IMR-90 (cell line): ENCODE measurements around the gene ELP2. TPM values are rescaled to one million over a fixed set of nuclear protein-coding genes. Genes with fewer than 3 reads are reported as not detected.

ENCODE experiments used
- ATAC-seq: fragments of 200-7000 bp; cut with Tn5 transposase; 2 replicates; pipeline ENCODE4 v1.9.1; 2020; ENCODE audit warnings: low read depth, mild to moderate bottlenecking, moderate library complexity
- BruUV-seq: library from RNA; stranded (reverse); fragments of 400-500 nt; replicated peaks from 2 replicates; lab custom pipeline; 2021; lab: Mats Ljungman, UMichigan
- CTCF ChIA-PET: fragments of 300-600 bp; formaldehyde crosslinking; extraction: SDS; loops from one replicate; lab custom pipeline; 2021; ENCODE audit warnings: antibody characterized with exemption; lab: Yijun Ruan, JAX
- POLR2A ChIA-PET: fragments of 300-600 bp; sonication (Branson Sonifier 250); formaldehyde crosslinking; loops from one replicate; lab custom pipeline; 2022; ENCODE audit warnings: antibody characterized with exemption; ENCODE audit not compliant: unreplicated experiment; lab: Charles Lee
- DNase-seq: peaks from one replicate; pipeline ENCODE4 v3.0.0; 2013
- H2AFZ ChIP-seq: replicated peaks from 2 replicates; pipeline ENCODE3; 2013; ENCODE audit warnings: low read length, mild to moderate bottlenecking; ENCODE audit not compliant: poor library complexity
- H2AK5ac ChIP-seq: 2 replicates; pipeline ENCODE4 v1.6.1; 2013; ENCODE audit warnings: low read depth, low read length, inconsistent platforms
- H2AK9ac ChIP-seq: replicated peaks from 2 replicates; pipeline ENCODE3; 2013; ENCODE audit warnings: mild to moderate bottlenecking, low read depth, low read length, moderate library complexity; ENCODE audit not compliant: poor library complexity
- H2BK120ac ChIP-seq: 2 replicates; pipeline ENCODE4 v1.6.1; 2013; ENCODE audit warnings: low read depth, low read length, inconsistent platforms
- H2BK15ac ChIP-seq: 3 replicates; pipeline ENCODE4 v1.6.1; 2013; ENCODE audit warnings: low read depth, low read length, inconsistent platforms
- H2BK20ac ChIP-seq: 2 replicates; pipeline ENCODE4 v1.6.1; 2013; ENCODE audit warnings: low read depth, mild to moderate bottlenecking, inconsistent platforms, low read length, moderate library complexity
- H2BK5ac ChIP-seq: 2 replicates; pipeline ENCODE4 v1.6.1; 2013; ENCODE audit warnings: mild to moderate bottlenecking, low read depth, low read length, inconsistent platforms; ENCODE audit not compliant: poor library complexity, severe bottlenecking
- H3K14ac ChIP-seq: replicated peaks from 2 replicates; pipeline ENCODE4 v1.6.1; 2013; ENCODE audit warnings: low read depth, low read length, inconsistent platforms
- H3K18ac ChIP-seq: 2 replicates; pipeline ENCODE4 v1.6.1; 2013; ENCODE audit warnings: low read depth, low read length, control low read depth
- H3K23ac ChIP-seq: 2 replicates; pipeline ENCODE4 v1.6.1; 2013; ENCODE audit warnings: low read depth, low read length, inconsistent platforms
- H3K27ac ChIP-seq: 2 replicates; pipeline ENCODE4 v1.5.1; 2013; ENCODE audit warnings: mild to moderate bottlenecking, control low read depth, low read length; ENCODE audit not compliant: insufficient read depth
- H3K27me3 ChIP-seq: 2 replicates; pipeline ENCODE4 v1.6.1; 2013; ENCODE audit warnings: low read length; ENCODE audit not compliant: control insufficient read depth, insufficient read depth
- H3K36me3 ChIP-seq: 2 replicates; pipeline ENCODE4 v1.6.1; 2013; ENCODE audit warnings: low read length, mixed read lengths; ENCODE audit not compliant: control insufficient read depth, insufficient read depth
- H3K4ac ChIP-seq: 2 replicates; pipeline ENCODE4 v1.6.1; 2013; ENCODE audit warnings: low read depth, low read length, inconsistent platforms
- H3K4me1 ChIP-seq: 2 replicates; pipeline ENCODE4 v1.6.1; 2013; ENCODE audit warnings: low read length, mixed read lengths; ENCODE audit not compliant: control insufficient read depth, insufficient read depth
- H3K4me2 ChIP-seq: 2 replicates; pipeline ENCODE4 v1.6.1; 2013; ENCODE audit warnings: low read depth, mild to moderate bottlenecking, control low read depth, low read length, moderate library complexity
- H3K4me3 ChIP-seq: 2 replicates; pipeline ENCODE4 v1.5.1; 2013; ENCODE audit warnings: low read depth, mild to moderate bottlenecking, control low read depth, low read length, moderate library complexity; ENCODE audit not compliant: insufficient read depth
- H3K56ac ChIP-seq: 2 replicates; pipeline ENCODE4 v1.6.1; 2013; ENCODE audit warnings: low read length, inconsistent platforms; ENCODE audit not compliant: insufficient read depth; ENCODE audit errors: extremely low read depth
- H3K79me1 ChIP-seq, 2 experiments: 2 replicates each; pipeline ENCODE4 v1.6.1; 2013; ENCODE audit warnings: low read length in 2 of 2, inconsistent platforms in 1 of 2, low read depth in 1 of 2
- H3K9ac ChIP-seq: 2 replicates; pipeline ENCODE4 v1.6.1; 2013; ENCODE audit warnings: low read depth, low read length, control low read depth
- H3K9me1 ChIP-seq: 2 replicates; pipeline ENCODE4 v1.6.1; 2013; ENCODE audit warnings: low read length, inconsistent platforms; ENCODE audit not compliant: insufficient read depth
- H3K9me3 ChIP-seq: 2 replicates; pipeline ENCODE4 v1.6.1; 2013; ENCODE audit warnings: low read length; ENCODE audit not compliant: control insufficient read depth, insufficient read depth
- H4K20me1 ChIP-seq: 2 replicates; pipeline ENCODE4 v1.6.1; 2013; ENCODE audit warnings: low read length, inconsistent platforms; ENCODE audit not compliant: insufficient read depth
- H4K5ac ChIP-seq: 2 replicates; pipeline ENCODE4 v1.6.1; 2013; ENCODE audit warnings: mild to moderate bottlenecking, low read depth, low read length, control low read depth
- H4K8ac ChIP-seq, 2 experiments: 2 replicates each; pipeline ENCODE4 v1.6.1; 2013; ENCODE audit warnings: low read depth in 2 of 2, low read length in 2 of 2, control low read depth in 1 of 2, inconsistent platforms in 1 of 2
- H4K91ac ChIP-seq: 2 replicates; pipeline ENCODE4 v1.6.1; 2013; ENCODE audit warnings: low read depth, low read length, inconsistent platforms; ENCODE audit not compliant: insufficient read depth
- BHLHE40 ChIP-seq: fragments of 150-350 bp; IDR thresholded peaks from 2 replicates; pipeline ENCODE4 v1.6.1; 2016; ENCODE audit warnings: mild to moderate bottlenecking, low read depth, low read length
- CEBPB ChIP-seq: IDR thresholded peaks from 2 replicates; pipeline ENCODE4 v1.6.1; 2012; ENCODE audit warnings: low read depth, low read length, improper control_type of control experiment
- CHD1 ChIP-seq: IDR thresholded peaks from 2 replicates; pipeline ENCODE4 v1.6.1; 2012; ENCODE audit warnings: low read depth, low read length, improper control_type of control experiment
- FOS ChIP-seq: fragments of 150-350 bp; IDR thresholded peaks from 2 replicates; pipeline ENCODE4 v1.6.1; 2016; ENCODE audit warnings: low read depth, low read length
- MAFK ChIP-seq: IDR thresholded peaks from 2 replicates; pipeline ENCODE4 v1.6.1; 2012; ENCODE audit warnings: low read depth, low read length, improper control_type of control experiment
- MAZ ChIP-seq: IDR thresholded peaks from 2 replicates; pipeline ENCODE4 v1.6.1; 2012; ENCODE audit warnings: low read depth, mild to moderate bottlenecking, low read length, improper control_type of control experiment, moderate library complexity, borderline replicate concordance
- MXI1 ChIP-seq: IDR thresholded peaks from 2 replicates; pipeline ENCODE4 v1.6.1; 2012; ENCODE audit warnings: low read depth, mild to moderate bottlenecking, low read length, moderate library complexity, borderline replicate concordance
- NFE2L2 ChIP-seq: fragments of 150-350 bp; IDR thresholded peaks from 2 replicates; pipeline ENCODE4 v1.6.1; 2016; ENCODE audit warnings: low read depth, mild to moderate bottlenecking, low read length
- POLR2A ChIP-seq: IDR thresholded peaks from 2 replicates; pipeline ENCODE4 v1.6.1; 2012; ENCODE audit warnings: mild to moderate bottlenecking, low read depth, low read length
- RAD21 ChIP-seq: IDR thresholded peaks from 2 replicates; pipeline ENCODE4 v1.6.1; 2012; ENCODE audit warnings: low read length, improper control_type of control experiment
- RCOR1 ChIP-seq: IDR thresholded peaks from 2 replicates; pipeline ENCODE4 v1.6.1; 2012; ENCODE audit warnings: mild to moderate bottlenecking, low read length, improper control_type of control experiment; ENCODE audit not compliant: insufficient replicate concordance
- RFX5 ChIP-seq: IDR thresholded peaks from 2 replicates; pipeline ENCODE4 v1.8.0; 2012; ENCODE audit warnings: low read depth, mild to moderate bottlenecking, low read length, moderate library complexity
- SMC3 ChIP-seq: fragments of 150-350 bp; IDR thresholded peaks from 2 replicates; pipeline ENCODE4 v1.6.1; 2016; ENCODE audit warnings: low read depth, mild to moderate bottlenecking, antibody characterized with exemption, low read length, moderate library complexity
- dilution Hi-C: fragments of 300-500 bp; cut with HindIII; formaldehyde crosslinking; loops from one replicate; pipeline ENCODE4 v1.14.3; 2018; ENCODE audit warnings: low sequenced_read_pairs; ENCODE audit not compliant: unreplicated experiment
- in situ Hi-C: fragments of 300-500 bp; cut with MboI; formaldehyde crosslinking; loops from 3 replicates; pipeline ENCODE4 v1.14.3; 2019; ENCODE audit warnings: low sequenced_read_pairs, inconsistent platforms, mixed read lengths
- intact Hi-C: fragments of 100-400 bp; cut with micrococcal nuclease; formaldehyde crosslinking; loops from 2 replicates; pipeline ENCODE4 v1.10.0; 2022
- polyA plus RNA-seq, 3 experiments: library from polyadenylated mRNA; depleted of rRNA; stranded (reverse); fragments of >200 nt; gene quantifications; 2 replicates each; pipeline ENCODE4 v1.2.3, GENCODE V29; 2012; ENCODE audit warnings: low replicate concordance in 1 of 3
- total RNA-seq: library from RNA; depleted of rRNA; stranded (reverse); fragments of >200 nt; gene quantifications from 2 replicates; pipeline ENCODE4 v1.2.3, GENCODE V29; 2012
- TF ChIP-seq, protein P1 (sequence below): fragments of 150-350 bp; IDR thresholded peaks from 2 replicates; pipeline ENCODE4 v1.6.1; 2016; ENCODE audit warnings: low read depth, mild to moderate bottlenecking, low read length, moderate library complexity, borderline replicate concordance
- TF ChIP-seq, protein P2 (sequence below): conservative IDR thresholded peaks from 2 replicates; pipeline ENCODE4 v1.5.1; 2012; ENCODE audit warnings: mild to moderate bottlenecking, low read depth, low read length, improper control_type of control experiment
- TF ChIP-seq, protein P3 (sequence below): fragments of 150-350 bp; IDR thresholded peaks from 2 replicates; pipeline ENCODE4 v1.6.1; 2017; ENCODE audit warnings: mild to moderate bottlenecking, antibody characterized with exemption, low read length, low read depth

The ELP2 gene
- total and polyA plus RNA-seq, 2 of the 4 experiments (the other 2 are of a cell fraction) = 48.1 to 161 TPM

DNA sequence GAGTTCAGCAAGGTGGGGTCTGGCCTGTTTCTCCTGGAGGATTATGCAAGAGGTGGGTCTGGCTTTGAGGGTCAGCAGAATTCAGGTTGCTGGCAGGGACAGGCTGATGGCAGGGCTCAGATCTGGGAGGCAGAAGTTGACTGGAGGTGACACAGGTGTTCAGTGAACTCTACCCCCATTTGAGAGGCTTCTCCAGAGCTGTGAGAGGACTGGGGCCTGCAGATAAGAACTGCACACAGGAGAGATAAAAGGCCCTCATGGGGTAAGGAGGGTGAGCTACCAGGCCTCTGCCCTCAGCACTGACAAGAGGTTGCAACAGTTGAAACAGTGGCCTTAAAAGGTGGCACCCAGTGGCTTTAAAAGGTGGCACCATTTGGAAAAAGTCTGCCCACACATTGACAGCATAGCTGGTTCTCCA is 70.7 kb downstream of the ELP2 start:
- Histone ChIP-seq H3K27me3 (no peaks in the 10 kb centered on the region), H2AK9ac (no peak overlapping the region), H4K5ac (no peak overlapping the region), H2BK5ac (no peak overlapping the region), H2BK120ac (no peak overlapping the region), H3K14ac (no peak overlapping the region), H4K91ac (no peak overlapping the region), H3K9ac (no peak overlapping the region), H3K23ac (no peak overlapping the region), H3K18ac (no peak overlapping the region), H3K27ac (no peak overlapping the region), H3K36me3 (peaks cover 13% of the 10 kb centered on the region), H2AK5ac (no peak overlapping the region), H3K9me1 (0 out of 2 replicates have a peak, but pooled peaks cover 4% of the 10 kb centered on the region), H2BK20ac (no peak overlapping the region), H3K4ac (no peak overlapping the region), H3K4me2 (no peak overlapping the region), H3K56ac (no peak overlapping the region), H3K79me1 (no peaks in the 10 kb centered on the region), H4K8ac (no peak overlapping the region), H3K9me3 (no peaks in the 10 kb centered on the region), H4K20me1 (no peaks in the 10 kb centered on the region), H3K4me1 (no peaks in the 10 kb centered on the region), H2AFZ (no peak overlapping the region), H2BK15ac (no peak overlapping the region), H3K4me3 (no peak overlapping the region)
- DNase-seq (no peak), ATAC-seq (no peak)
- dilution Hi-C loops = no loop called here
- TF ChIP-seq MAFK (no peak), NFE2L2 (no peak), RCOR1 (no peak), RFX5 (no peak), POLR2A (no peak), SMC3 (no peak), MAZ (no peak), CEBPB (no peak), FOS (no peak), BHLHE40 (no peak), MXI1 (no peak), RAD21 (no peak), CHD1 (no peak)
- TF ChIP-seq, protein P1, sequence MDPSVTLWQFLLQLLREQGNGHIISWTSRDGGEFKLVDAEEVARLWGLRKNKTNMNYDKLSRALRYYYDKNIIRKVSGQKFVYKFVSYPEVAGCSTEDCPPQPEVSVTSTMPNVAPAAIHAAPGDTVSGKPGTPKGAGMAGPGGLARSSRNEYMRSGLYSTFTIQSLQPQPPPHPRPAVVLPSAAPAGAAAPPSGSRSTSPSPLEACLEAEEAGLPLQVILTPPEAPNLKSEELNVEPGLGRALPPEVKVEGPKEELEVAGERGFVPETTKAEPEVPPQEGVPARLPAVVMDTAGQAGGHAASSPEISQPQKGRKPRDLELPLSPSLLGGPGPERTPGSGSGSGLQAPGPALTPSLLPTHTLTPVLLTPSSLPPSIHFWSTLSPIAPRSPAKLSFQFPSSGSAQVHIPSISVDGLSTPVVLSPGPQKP = no peak
- TF ChIP-seq, protein P2, sequence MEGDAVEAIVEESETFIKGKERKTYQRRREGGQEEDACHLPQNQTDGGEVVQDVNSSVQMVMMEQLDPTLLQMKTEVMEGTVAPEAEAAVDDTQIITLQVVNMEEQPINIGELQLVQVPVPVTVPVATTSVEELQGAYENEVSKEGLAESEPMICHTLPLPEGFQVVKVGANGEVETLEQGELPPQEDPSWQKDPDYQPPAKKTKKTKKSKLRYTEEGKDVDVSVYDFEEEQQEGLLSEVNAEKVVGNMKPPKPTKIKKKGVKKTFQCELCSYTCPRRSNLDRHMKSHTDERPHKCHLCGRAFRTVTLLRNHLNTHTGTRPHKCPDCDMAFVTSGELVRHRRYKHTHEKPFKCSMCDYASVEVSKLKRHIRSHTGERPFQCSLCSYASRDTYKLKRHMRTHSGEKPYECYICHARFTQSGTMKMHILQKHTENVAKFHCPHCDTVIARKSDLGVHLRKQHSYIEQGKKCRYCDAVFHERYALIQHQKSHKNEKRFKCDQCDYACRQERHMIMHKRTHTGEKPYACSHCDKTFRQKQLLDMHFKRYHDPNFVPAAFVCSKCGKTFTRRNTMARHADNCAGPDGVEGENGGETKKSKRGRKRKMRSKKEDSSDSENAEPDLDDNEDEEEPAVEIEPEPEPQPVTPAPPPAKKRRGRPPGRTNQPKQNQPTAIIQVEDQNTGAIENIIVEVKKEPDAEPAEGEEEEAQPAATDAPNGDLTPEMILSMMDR = no peak
- TF ChIP-seq, protein P3, sequence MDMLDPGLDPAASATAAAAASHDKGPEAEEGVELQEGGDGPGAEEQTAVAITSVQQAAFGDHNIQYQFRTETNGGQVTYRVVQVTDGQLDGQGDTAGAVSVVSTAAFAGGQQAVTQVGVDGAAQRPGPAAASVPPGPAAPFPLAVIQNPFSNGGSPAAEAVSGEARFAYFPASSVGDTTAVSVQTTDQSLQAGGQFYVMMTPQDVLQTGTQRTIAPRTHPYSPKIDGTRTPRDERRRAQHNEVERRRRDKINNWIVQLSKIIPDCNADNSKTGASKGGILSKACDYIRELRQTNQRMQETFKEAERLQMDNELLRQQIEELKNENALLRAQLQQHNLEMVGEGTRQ = no peak
- in situ Hi-C loops = no loop called here
- no TSS peak for BruUV-seq
- CTCF ChIA-PET = no interaction called here
- intact Hi-C loops = no loop called here
- POLR2A ChIA-PET = no interaction called here
